Measurements from ENCODE around the gene FOXJ3.

Gene FOXJ3

GRCh38 chr1:42183210-42183956 is 151.7 kb downstream of the FOXJ3 start:
- no peak for DNase-seq

- no peak for DNase-seq
These were observed 153.3 kb downstream of the FOXJ3 start for GRCh38 chr1:42181687-42182086.

DNA sequence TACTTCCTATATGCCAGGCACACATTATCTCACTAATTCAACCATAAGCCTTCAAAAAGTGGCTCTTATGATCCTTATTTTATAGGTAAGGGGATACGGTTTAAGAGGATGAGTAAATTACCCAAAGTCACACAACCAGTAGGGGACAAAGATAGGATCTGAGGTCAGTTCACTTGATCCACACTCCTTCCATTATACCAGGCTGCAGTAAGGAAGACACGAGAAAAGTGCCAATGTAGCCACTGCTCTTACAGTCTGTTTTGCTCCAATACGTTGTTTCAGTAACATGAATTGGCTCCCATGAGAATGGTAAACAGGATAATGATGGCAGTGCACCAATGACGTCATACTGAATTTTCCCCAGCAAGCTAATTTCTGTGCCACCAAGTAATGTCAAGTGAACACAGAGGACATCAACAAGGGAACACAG is 155.1 kb downstream of the FOXJ3 start:
- DNase-seq, result no peak

DNA sequence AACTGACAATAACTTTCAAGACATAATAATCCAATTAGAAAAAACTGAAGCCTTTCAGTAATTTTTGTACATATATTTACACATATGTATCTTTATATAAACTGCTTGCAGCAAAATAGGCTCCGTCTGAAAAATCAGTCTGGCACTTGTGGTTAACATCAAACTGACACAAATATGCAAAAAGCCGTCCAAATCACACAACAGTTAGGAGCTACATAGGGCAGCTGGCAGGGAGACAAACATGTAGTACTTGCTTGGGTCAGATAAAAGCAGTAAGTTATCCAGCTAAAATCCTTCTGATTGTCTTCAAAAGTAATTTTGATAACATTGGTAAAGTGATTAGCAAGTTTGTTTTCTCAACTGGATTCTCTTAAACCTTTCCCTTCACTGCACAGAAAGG is 155.8 kb downstream of the FOXJ3 start:
- DNase-seq, result no peak

GRCh38 chr1:42178249-42178648 is 156.8 kb downstream of the FOXJ3 start:
- no peak for DNase-seq

DNA sequence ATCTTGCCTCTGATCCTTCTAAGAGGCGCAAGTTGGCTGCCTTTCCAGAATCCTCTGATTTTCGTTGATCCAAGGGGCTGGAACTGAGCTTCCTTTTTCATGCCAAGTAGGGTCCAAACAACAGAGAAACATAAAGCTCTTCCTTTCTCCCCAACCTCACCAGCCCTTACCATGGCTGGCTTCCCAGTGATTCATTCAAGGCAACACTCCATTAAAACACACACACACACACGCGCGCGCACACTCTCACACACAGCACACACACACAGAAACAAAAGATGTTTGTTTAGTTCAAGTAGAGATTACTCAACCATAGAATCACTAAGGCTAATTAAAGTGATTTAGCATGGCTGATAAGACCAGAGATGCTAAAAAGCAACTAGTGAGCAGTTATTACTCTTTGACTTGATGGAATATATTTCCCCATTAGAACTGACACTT is 157.5 kb downstream of the FOXJ3 start:
- DNase-seq, result no peak

- DNase-seq, result no peak
These were observed 158.0 kb downstream of the FOXJ3 start for GRCh38 chr1:42176902-42177519.

GRCh38 chr1:42175314-42176054 is 159.6 kb downstream of the FOXJ3 start:
- no peak for DNase-seq

DNA sequence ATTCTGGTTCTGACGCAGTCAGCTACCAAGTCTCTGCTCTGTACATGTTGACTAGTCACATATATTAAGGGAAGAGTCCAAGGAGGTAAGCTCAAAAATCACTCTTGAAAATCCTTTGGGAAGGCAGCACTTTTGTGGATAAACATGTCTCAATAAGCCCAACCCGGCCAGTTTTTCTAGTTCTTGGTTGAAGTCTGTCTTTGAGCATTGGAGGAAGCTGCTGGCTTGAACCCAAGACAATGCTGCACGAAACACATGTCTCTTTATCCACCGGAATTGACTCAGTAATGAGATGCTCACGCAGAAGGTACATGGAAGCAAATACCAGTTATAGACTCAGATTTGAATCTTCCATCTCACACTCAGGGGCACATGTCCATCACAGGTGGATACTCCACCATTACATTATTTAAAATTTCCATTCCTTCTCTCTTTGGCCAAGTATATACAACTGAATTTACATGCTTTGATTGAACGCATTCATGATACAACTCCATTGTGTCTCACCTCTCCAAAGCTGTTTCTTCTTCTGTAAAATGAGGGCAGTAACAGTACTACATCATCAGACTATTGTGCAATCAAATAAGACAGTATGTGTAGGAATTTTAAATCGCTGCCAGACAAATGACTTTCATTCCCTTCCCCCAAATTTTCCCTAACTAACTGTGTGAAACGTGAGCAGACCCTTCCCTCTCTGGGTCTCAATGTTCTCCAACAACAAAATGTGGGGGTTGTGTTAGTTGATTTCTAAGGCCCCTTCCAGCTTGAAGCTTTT is 160.9 kb downstream of the FOXJ3 start:
- no peak for DNase-seq

GRCh38 chr1:42173155-42173933 is 161.7 kb downstream of the FOXJ3 start:
- DNase-seq, result no peak

DNA sequence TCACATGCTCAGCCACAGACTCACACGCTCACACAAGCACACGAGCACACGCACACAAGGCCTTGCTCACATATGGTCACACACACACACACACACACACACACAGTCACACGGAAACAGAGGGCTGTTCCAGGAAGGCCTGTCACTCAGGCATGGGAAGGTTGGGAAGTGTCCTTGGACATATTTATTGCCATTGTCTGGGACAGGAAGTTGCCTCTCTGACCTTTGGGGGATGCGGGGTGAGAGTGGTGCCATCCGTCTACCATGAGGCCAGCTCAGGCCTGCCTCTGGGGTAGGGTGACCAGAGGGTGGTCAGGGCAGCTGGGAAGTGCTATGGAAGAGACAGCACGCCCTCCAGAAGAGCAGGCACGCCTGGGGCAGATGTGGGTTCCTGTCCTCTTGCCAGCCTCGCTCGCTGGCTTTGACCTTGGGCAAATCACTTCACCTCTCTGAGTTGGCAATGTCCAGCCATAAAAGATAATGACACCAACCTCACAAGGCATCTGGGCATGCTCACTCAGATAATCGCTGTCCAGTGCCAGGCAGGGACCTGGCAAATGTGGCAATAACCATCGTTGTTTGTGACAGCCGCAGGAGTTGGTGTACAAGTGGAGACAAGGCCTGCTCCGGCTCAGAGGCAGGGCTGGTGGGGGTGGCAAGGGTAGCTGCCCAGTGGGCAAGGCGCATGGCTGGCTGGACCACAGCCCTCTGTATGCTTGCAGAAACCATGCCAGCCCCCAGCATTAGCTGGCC is 162.5 kb downstream of the FOXJ3 start:
- no peak for DNase-seq

DNA sequence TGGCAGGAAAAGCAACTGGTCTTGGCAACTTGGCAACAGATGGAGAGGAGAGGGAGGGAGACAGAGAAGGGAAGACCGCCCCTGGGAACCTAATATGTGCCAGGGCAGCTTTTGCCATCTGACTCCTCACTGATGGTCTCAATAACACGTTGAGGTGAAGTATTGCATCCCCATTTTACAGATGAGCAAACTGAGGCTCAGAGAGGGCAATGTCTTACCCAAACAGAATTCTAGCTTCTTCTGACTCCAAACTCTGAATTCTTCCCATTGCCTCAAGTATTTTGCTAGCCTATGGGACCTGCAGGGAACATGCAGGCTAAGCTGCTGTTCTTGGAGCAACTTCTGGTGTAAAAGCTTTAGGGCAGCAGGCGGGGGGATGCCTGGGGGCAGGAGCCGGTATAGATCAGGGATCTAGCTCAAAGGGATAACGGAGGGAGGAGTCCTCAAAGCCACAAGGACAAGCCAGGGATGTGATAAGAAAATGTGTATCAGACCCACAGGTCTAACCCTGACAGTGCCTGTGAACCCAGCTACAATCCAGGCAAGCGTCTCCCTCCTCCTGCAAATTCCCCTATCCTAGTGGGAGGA is 163.3 kb downstream of the FOXJ3 start:
- DNase-seq, result no peak

DNA sequence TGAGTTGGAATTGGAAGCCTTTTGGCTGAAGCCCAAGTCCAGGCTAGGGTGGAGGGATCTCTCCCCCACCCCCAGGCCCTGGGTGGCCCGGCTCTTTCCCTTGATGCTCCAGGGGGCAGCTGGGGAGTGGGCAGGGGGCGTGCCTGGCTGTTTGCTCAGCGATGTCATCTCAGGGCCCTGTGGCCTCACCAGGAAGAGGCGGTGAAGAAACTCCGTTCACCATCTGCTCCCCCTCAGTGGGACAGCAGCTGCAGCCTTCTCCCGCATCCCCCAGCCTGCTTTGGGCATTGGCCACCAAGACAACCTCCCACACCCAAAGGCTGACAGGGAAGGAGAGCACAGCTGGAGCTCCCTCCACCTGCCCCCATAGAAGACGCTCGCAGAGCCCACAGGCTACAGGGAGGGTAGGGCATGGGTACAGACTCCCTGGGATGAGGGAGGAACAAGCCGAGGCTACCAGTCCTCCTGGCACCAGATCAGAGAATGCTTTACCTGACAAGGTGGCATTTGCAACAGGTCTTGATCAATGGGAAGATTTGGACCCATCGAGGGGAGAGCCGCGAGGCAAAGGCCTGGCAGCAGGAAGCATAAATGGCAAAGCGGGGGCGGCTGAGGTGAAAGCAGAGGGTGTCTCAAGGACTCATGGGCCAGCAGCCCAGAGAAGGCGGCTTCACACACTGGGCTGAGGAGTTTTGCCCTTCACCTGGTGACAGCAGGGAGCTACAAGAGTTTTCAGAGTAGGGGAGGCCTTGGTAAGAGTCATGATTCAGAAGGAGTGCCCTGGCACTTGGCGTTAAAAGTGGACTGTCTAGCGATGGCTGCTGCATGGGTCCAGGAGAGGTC is 164.0 kb downstream of the FOXJ3 start:
- no peak for DNase-seq

DNA sequence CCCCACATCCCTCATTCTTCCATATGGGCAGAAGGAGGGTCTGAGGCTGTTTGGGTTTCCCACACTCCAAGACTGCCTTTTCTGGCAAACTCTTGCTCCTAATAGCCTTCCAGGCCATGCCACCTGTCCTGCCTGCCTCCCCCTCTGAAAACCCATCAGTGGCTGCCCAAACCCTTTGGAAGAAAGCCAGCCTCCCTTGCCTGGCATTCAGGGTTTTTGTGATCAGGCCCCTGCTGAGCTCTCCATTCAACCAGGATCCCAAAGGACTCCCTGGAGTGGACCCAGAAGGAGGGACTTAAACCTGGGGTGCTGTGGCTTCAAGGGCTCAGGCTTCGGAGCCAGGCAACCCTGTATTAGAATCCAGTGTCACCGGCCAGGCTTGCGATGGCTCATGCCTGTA is 166.3 kb downstream of the FOXJ3 start:
- no peak for DNase-seq

DNA sequence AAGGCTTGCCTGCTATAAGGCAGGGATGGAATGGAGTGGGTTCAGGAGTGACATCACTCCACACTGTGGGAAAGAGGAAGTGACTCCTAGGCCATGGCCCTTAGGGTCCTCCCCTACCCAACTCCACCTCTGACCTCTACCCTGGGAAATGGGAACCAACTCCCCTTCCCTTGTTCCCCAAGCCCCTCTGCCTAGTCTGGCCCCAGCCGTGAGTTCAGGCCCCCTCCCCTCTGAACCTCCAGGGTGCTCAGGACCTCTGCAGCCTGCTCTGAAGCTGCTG is 166.7 kb downstream of the FOXJ3 start:
- no peak for DNase-seq

- no peak for DNase-seq
These were observed 167.2 kb downstream of the FOXJ3 start for GRCh38 chr1:42167611-42168390.

GRCh38 chr1:42165511-42166210 is 169.4 kb downstream of the FOXJ3 start:
- peak; percentile 29 for DNase-seq

- no peak for DNase-seq
These were observed 170.2 kb downstream of the FOXJ3 start, which contains the start of gene GUCA2A for GRCh38 chr1:42164551-42165420. TSS of gene GUCA2A (minus strand) at chr1:42164745. CDS start at chr1:42164712, 33 bp downstream.
